IPS-18a (cell line): ENCODE measurements around the gene HSPA1B.
"Not testable (repeated sequence)": the region's sequence is repeated elsewhere in the genome, so short reads cannot be mapped to it uniquely, and the experiment has no call there.

Source experiments
- H3K27ac ChIP-seq: one replicate; pipeline ENCODE4 v1.5.1; 2013; ENCODE audit warnings: low read length
- H3K27me3 ChIP-seq: one replicate; pipeline ENCODE4 v1.6.1; 2013; ENCODE audit warnings: mild to moderate bottlenecking, low read length; ENCODE audit not compliant: control insufficient read depth, insufficient read depth
- H3K36me3 ChIP-seq: one replicate; pipeline ENCODE4 v1.6.1; 2013; ENCODE audit warnings: low read depth, low read length; ENCODE audit not compliant: control insufficient read depth
- H3K4me1 ChIP-seq: one replicate; pipeline ENCODE4 v1.6.1; 2013; ENCODE audit warnings: low read depth, low read length; ENCODE audit not compliant: control insufficient read depth
- H3K4me3 ChIP-seq: one replicate; pipeline ENCODE4 v1.5.1; 2013; ENCODE audit warnings: low read length
- H3K9ac ChIP-seq: one replicate; pipeline ENCODE4 v1.6.1; 2013; ENCODE audit warnings: mild to moderate bottlenecking, low read length, moderate library complexity
- H3K9me3 ChIP-seq: one replicate; pipeline ENCODE4 v1.6.1; 2013; ENCODE audit warnings: low read depth, low read length; ENCODE audit not compliant: control insufficient read depth

The HSPA1B gene

GRCh38 chr6:31805939-31806469 is 21.5 kb upstream of the HSPA1B start:
- peak overlapping the region; percentile 94 for H3K27ac ChIP-seq
- H3K9ac ChIP-seq: peak overlapping the region; percentile 98
- H3K4me1 ChIP-seq: peaks cover 4% of the 10 kb centered on the region
- peak overlapping the region; percentile 98 for H3K4me3 ChIP-seq
- no peaks in the 10 kb centered on the region for H3K27me3 ChIP-seq
- peaks cover 9% of the 10 kb centered on the region for H3K36me3 ChIP-seq
- H3K9me3 ChIP-seq: no peaks in the 10 kb centered on the region

- Histone ChIP-seq H3K36me3 (peaks cover 6% of the 10 kb centered on the region), H3K9ac (peak within 1 kb of the TSS; percentile 98), H3K4me1 (peaks cover 4% of the 10 kb centered on the region), H3K9me3 (no peaks in the 10 kb centered on the region), H3K4me3 (peak within 1 kb of the TSS; percentile 98), H3K27me3 (no peaks in the 10 kb centered on the region), H3K27ac (peak within 1 kb of the TSS; percentile 94)
Measured at GRCh38 chr6:31806470-31807272, 20.9 kb upstream of the HSPA1B start, which contains the start of gene LSM2. LSM2 (minus strand) TSS chr6:31806966; CDS start chr6:31806757, 209 bp downstream.

GRCh38 chr6:31808599-31808998 is 18.9 kb upstream of the HSPA1B start:
- not testable (repeated sequence) for H3K4me1 ChIP-seq, H3K27ac ChIP-seq

GRCh38 chr6:31811645-31812044 is 15.9 kb upstream of the HSPA1B start:
- Histone ChIP-seq H3K4me1 (peaks cover 5% of the 10 kb centered on the region), H3K9ac (no peak overlapping the region), H3K27ac (no peak overlapping the region), H3K36me3 (no peaks in the 10 kb centered on the region), H3K4me3 (no peak overlapping the region), H3K27me3 (no peaks in the 10 kb centered on the region), H3K9me3 (no peaks in the 10 kb centered on the region)

More at GRCh38 chr6:31808599-31808998, 18.9 kb upstream of the HSPA1B start:
- H3K36me3 ChIP-seq, H3K4me3 ChIP-seq, H3K27me3 ChIP-seq, H3K9me3 ChIP-seq, H3K9ac ChIP-seq: not testable (repeated sequence)

GRCh38 chr6:31813465-31813849 is 14.1 kb upstream of the HSPA1B start:
- no peak overlapping the region for H3K27ac ChIP-seq
- H3K27me3 ChIP-seq: no peaks in the 10 kb centered on the region
- peaks cover 9% of the 10 kb centered on the region for H3K4me1 ChIP-seq
- H3K9me3 ChIP-seq: no peaks in the 10 kb centered on the region
- H3K9ac ChIP-seq: no peak overlapping the region
- peak overlapping the region; percentile 58 for H3K4me3 ChIP-seq
- no peaks in the 10 kb centered on the region for H3K36me3 ChIP-seq

GRCh38 chr6:31814677-31815024 is 12.9 kb upstream of the HSPA1B start:
- H3K9ac ChIP-seq: peak overlapping the region; percentile 82
- H3K9me3 ChIP-seq: no peaks in the 10 kb centered on the region
- peak overlapping the region; percentile 94 for H3K27ac ChIP-seq

GRCh38 chr6:31815025-31815838 is 12.3 kb upstream of the HSPA1B start, which contains the start of the genes HSPA1A and HSPA1L:
HSPA1A (plus strand) TSS chr6:31815543; CDS start chr6:31815757, 214 bp downstream.
HSPA1L (minus strand) TSS chr6:31815283; CDS start chr6:31811972, 3,311 bp downstream.
- H3K4me3 ChIP-seq: peak within 1 kb of the TSS; percentile 77
- H3K4me1 ChIP-seq: peaks cover 9% of the 10 kb centered on the region
- peak within 1 kb of the TSS; percentile 82 for H3K9ac ChIP-seq

More at GRCh38 chr6:31814677-31815024, 12.9 kb upstream of the HSPA1B start:
- H3K27me3 ChIP-seq: no peaks in the 10 kb centered on the region
- peak overlapping the region; percentile 77 for H3K4me3 ChIP-seq
- H3K36me3 ChIP-seq: no peaks in the 10 kb centered on the region
- H3K4me1 ChIP-seq: peaks cover 9% of the 10 kb centered on the region

GRCh38 chr6:31817133-31817928 is 10.2 kb upstream of the HSPA1B start:
- not testable (repeated sequence) for H3K9me3 ChIP-seq, H3K27ac ChIP-seq, H3K9ac ChIP-seq, H3K4me1 ChIP-seq, H3K36me3 ChIP-seq, H3K27me3 ChIP-seq
- peak overlapping the region; percentile 6 for H3K4me3 ChIP-seq

More at GRCh38 chr6:31815025-31815838, 12.3 kb upstream of the HSPA1B start, which contains the start of the genes HSPA1A and HSPA1L:
- H3K36me3 ChIP-seq: no peaks in the 10 kb centered on the region
- no peaks in the 10 kb centered on the region for H3K9me3 ChIP-seq
- no peaks in the 10 kb centered on the region for H3K27me3 ChIP-seq
- H3K27ac ChIP-seq: peak within 1 kb of the TSS; percentile 94

- not testable (repeated sequence) for H3K36me3 ChIP-seq, H3K27ac ChIP-seq, H3K9me3 ChIP-seq, H3K9ac ChIP-seq, H3K27me3 ChIP-seq
- peaks cover 15% of the 10 kb centered on the region for H3K4me1 ChIP-seq
- peak overlapping the region; percentile 6 for H3K4me3 ChIP-seq
Measured at GRCh38 chr6:31817929-31818511, 9.5 kb upstream of the HSPA1B start.

- no peak overlapping the region for H3K9ac ChIP-seq
- no peaks in the 10 kb centered on the region for H3K36me3 ChIP-seq
- peaks cover 10% of the 10 kb centered on the region for H3K4me1 ChIP-seq
Measured at GRCh38 chr6:31819871-31820299, 7.7 kb upstream of the HSPA1B start.

More at GRCh38 chr6:31819871-31820299, 7.7 kb upstream of the HSPA1B start:
- H3K4me3 ChIP-seq: no peak overlapping the region
- no peak overlapping the region for H3K27ac ChIP-seq
- no peaks in the 10 kb centered on the region for H3K27me3 ChIP-seq
- no peaks in the 10 kb centered on the region for H3K9me3 ChIP-seq
